HepG2 (cell line): Measurements from ENCODE around the gene TGM1. TPM values are rescaled to one million over a fixed set of nuclear protein-coding genes. Genes with fewer than 3 reads are reported as not detected.
A peak's percentile ranks its signal among the peaks of the same experiment; 100 is the strongest.

Experiments
- CBX5 ChIP-seq: sonication (generic); formaldehyde crosslinking; IDR thresholded peaks from 2 replicates; pipeline ENCODE4 v1.4.0; 2020; ENCODE audit warnings: missing genetic modification reagents, borderline replicate concordance
- EEA1 ChIP-seq: sonication (generic); formaldehyde crosslinking; IDR thresholded peaks from 2 replicates; pipeline ENCODE4 v1.5.1; 2020; ENCODE audit warnings: mild to moderate bottlenecking, missing genetic modification reagents, borderline replicate concordance
- FOXK1 ChIP-seq: sonication (generic); formaldehyde crosslinking; IDR thresholded peaks from 2 replicates; pipeline ENCODE4 v1.4.0; 2020; ENCODE audit warnings: low read depth, missing genetic modification reagents, borderline replicate concordance
- HNRNPK ChIP-seq: fragments of 200-400 bp; formaldehyde crosslinking; IDR thresholded peaks from 2 replicates; pipeline ENCODE4 v1.6.1; 2018; ENCODE audit warnings: low read length, low read depth, moderate library complexity, mild to moderate bottlenecking; ENCODE audit not compliant: poor library complexity, severe bottlenecking
- JUN ChIP-seq: sonication (generic); formaldehyde crosslinking; IDR thresholded peaks from 2 replicates; pipeline ENCODE4 v1.4.0; 2020; ENCODE audit warnings: mild to moderate bottlenecking, missing genetic modification reagents
- MLX ChIP-seq: IDR thresholded peaks from 2 replicates; pipeline ENCODE4 v1.6.1; 2016
- NBN ChIP-seq: fragments of 450-650 bp; conservative IDR thresholded peaks from 2 replicates; pipeline ENCODE4 v1.6.1; 2017
- RFX5 ChIP-seq: IDR thresholded peaks from 2 replicates; pipeline ENCODE4 v1.6.1; 2011; ENCODE audit warnings: low read depth, low read length, improper control_type of control experiment
- SAFB2 ChIP-seq: sonication (generic); formaldehyde crosslinking; IDR thresholded peaks from 2 replicates; pipeline ENCODE4 v1.5.1; 2020; ENCODE audit warnings: missing genetic modification reagents, low read depth, mild to moderate bottlenecking, borderline replicate concordance
- SMC3 ChIP-seq: IDR thresholded peaks from 2 replicates; pipeline ENCODE4 v1.6.1; 2011; ENCODE audit warnings: low read length, improper control_type of control experiment
- SP4 ChIP-seq: sonication (generic); formaldehyde crosslinking; IDR thresholded peaks from 2 replicates; pipeline ENCODE4 v1.8.1; 2023; ENCODE audit warnings: mild to moderate bottlenecking, missing genetic modification reagents
- SP5 ChIP-seq: IDR thresholded peaks from 2 replicates; pipeline ENCODE4 v1.6.1; 2016; ENCODE audit warnings: low read depth, borderline replicate concordance
- THYN1 ChIP-seq: sonication (generic); formaldehyde crosslinking; IDR thresholded peaks from 2 replicates; pipeline ENCODE4 v1.8.1; 2023; ENCODE audit warnings: low read depth, mild to moderate bottlenecking, moderate library complexity, missing genetic modification reagents, borderline replicate concordance
- ZNF136 ChIP-seq: sonication (generic); formaldehyde crosslinking; IDR thresholded peaks from 2 replicates; pipeline ENCODE4 v1.8.1; 2022; ENCODE audit warnings: low read depth, mild to moderate bottlenecking, moderate library complexity, missing genetic modification reagents
- ZNF432 ChIP-seq: sonication (generic); formaldehyde crosslinking; IDR thresholded peaks from 2 replicates; pipeline ENCODE4 v1.5.0; 2020; ENCODE audit warnings: missing genetic modification reagents, mild to moderate bottlenecking, borderline replicate concordance
- ZNF446 ChIP-seq: sonication (generic); formaldehyde crosslinking; IDR thresholded peaks from 2 replicates; pipeline ENCODE4 v1.5.0; 2020; ENCODE audit warnings: mild to moderate bottlenecking, missing genetic modification reagents
- ZNF484 ChIP-seq: sonication (generic); formaldehyde crosslinking; IDR thresholded peaks from 2 replicates; pipeline ENCODE4 v1.5.1; 2020; ENCODE audit warnings: mild to moderate bottlenecking, low read depth, missing genetic modification reagents, borderline replicate concordance
- ZNF547 ChIP-seq: sonication (generic); formaldehyde crosslinking; IDR thresholded peaks from 2 replicates; pipeline ENCODE4 v1.5.1; 2020; ENCODE audit warnings: mild to moderate bottlenecking, missing genetic modification reagents
- ZNF652 ChIP-seq: IDR thresholded peaks from 2 replicates; pipeline ENCODE4 v1.6.1; 2016; ENCODE audit warnings: low read depth, borderline replicate concordance
- ZUFSP ChIP-seq: sonication (generic); formaldehyde crosslinking; IDR thresholded peaks from 2 replicates; pipeline ENCODE4 v1.9.0; 2021; ENCODE audit warnings: missing genetic modification reagents, mild to moderate bottlenecking, borderline replicate concordance
- polyA plus RNA-seq, 8 experiments: library from polyadenylated mRNA; depleted of rRNA in 3 of 8; stranded (reverse) in 7 of 8; unstranded in 1 of 8; fragments of >200 nt; fragmentation: Illumina TruSeq in 4 of 8; extraction: Trizol in 4 of 8; gene quantifications; 2 replicates each; pipeline versions ENCODE4 v1.2.1 to v1.2.3, GENCODE V29; 2011 to 2016; ENCODE audit warnings: low read depth in 4 of 8, missing spikeins in 1 of 8, mixed read lengths in 1 of 8; ENCODE audit not compliant: insufficient read depth in 1 of 8
- total RNA-seq, 5 experiments: library from RNA; depleted of rRNA; stranded (reverse); fragments of >200 nt; fragmentation: Illumina TruSeq; extraction: Trizol; gene quantifications; 2 replicates each; pipeline ENCODE4 v1.2.3, GENCODE V29; 2016; ENCODE audit warnings: low read depth in 1 of 5
- TF ChIP-seq, protein P1 (sequence below), 2 experiments: fragments of 450-650 bp in 1 of 2; sonication (generic) in 1 of 2; formaldehyde crosslinking; IDR thresholded peaks; 2 replicates each; pipeline versions ENCODE4 v1.5.0 to v1.8.0; 2020 to 2022; ENCODE audit warnings: mild to moderate bottlenecking in 1 of 2, missing genetic modification reagents in 1 of 2
- TF ChIP-seq, protein P2 (sequence below): sonication (generic); formaldehyde crosslinking; IDR thresholded peaks from 2 replicates; pipeline ENCODE4 v1.5.1; 2020; ENCODE audit warnings: missing genetic modification reagents, mild to moderate bottlenecking, borderline replicate concordance

TGM1 gene
- total and polyA plus RNA-seq, 2 of the 13 experiments (the other 11 are each of a cell fraction or from before 2014, with no cell fraction given): 3.2 to 10.6 TPM

DNA sequence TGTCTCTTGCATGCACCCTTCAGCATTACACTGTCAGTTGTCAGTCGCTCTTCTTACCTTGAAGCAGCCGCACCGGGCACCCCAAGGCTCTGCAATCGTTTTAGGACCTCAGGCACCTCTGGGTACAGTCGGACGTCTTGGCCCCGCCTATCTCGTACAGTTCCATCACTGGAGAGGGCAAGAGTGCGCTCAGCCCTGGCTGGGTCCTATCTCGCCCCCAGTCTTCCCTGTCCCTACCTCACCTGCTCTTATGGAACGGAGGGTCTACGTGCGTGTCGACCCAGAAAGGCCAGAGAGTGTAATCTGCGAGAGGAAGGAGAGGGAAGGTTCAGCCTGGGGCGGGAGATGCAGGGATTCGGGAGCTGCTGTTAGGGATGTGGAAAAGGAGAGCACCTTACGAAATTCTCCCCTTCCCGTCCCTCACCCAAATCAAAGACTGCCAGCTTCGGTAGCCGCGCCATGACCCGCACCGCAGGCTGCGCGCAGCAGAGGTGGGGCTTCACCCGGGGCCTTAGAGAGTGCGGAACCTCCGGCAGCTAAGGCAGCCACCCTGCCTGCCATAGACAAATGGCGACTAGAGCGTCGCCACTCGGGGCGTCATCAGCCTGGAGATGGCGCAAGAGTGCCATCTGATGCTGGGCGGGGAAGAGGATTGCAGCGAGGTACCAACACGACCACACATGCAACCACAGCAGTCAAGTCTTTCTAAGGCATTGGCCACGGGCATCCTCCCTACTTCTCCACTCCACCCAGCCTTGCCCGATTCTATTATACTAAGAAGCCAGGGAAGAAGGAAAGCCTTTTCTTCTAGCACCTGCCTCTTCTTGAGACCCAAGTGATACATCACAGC lies 47.3 kb downstream of the TGM1 start, which contains the start of gene MDP1 (continued):
- TF ChIP-seq FOXK1 (CRISPR knock-in tag) (peak; percentile 99), HNRNPK (peak; percentile 55), SP4 (peak; percentile 86), CBX5 (CRISPR knock-in tag) (peak; percentile 98; the same call in 1 of the 2 replicates), ZUFSP (CRISPR knock-in tag) (no peak), ZNF652 (CRISPR knock-in tag) (peak; percentile 79), ZNF136 (CRISPR knock-in tag) (no peak; the same call in 1 of the 2 replicates), SAFB2 (peak; percentile 98), ZNF484 (CRISPR knock-in tag) (no peak; the same call in 1 of the 2 replicates), ZNF432 (CRISPR knock-in tag) (no peak), ZNF547 (no peak), RFX5 (peak; percentile 70; the same call in 1 of the 2 replicates), SP5 (CRISPR knock-in tag) (peak; percentile 85), JUN (CRISPR knock-in tag) (peak; percentile 92; the same call in 1 of the 2 replicates), NBN (no peak), SMC3 (peak; percentile 73; the same call in 1 of the 2 replicates), MLX (peak; percentile 89), EEA1 (peak; percentile 98; the same call in 1 of the 2 replicates), THYN1 (CRISPR knock-in tag) (peak; percentile 96; the same call in 1 of the 2 replicates), ZNF446 (no peak; the same call in none of the 2 replicates)
- TF ChIP-seq, protein P1, sequence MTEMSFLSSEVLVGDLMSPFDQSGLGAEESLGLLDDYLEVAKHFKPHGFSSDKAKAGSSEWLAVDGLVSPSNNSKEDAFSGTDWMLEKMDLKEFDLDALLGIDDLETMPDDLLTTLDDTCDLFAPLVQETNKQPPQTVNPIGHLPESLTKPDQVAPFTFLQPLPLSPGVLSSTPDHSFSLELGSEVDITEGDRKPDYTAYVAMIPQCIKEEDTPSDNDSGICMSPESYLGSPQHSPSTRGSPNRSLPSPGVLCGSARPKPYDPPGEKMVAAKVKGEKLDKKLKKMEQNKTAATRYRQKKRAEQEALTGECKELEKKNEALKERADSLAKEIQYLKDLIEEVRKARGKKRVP (CRISPR knock-in tag; IDR thresholded peaks at IDR 0.05): peak in 1 of 2 experiments; percentile 89; a peak in 2 of 4 replicates
- TF ChIP-seq, protein P2, sequence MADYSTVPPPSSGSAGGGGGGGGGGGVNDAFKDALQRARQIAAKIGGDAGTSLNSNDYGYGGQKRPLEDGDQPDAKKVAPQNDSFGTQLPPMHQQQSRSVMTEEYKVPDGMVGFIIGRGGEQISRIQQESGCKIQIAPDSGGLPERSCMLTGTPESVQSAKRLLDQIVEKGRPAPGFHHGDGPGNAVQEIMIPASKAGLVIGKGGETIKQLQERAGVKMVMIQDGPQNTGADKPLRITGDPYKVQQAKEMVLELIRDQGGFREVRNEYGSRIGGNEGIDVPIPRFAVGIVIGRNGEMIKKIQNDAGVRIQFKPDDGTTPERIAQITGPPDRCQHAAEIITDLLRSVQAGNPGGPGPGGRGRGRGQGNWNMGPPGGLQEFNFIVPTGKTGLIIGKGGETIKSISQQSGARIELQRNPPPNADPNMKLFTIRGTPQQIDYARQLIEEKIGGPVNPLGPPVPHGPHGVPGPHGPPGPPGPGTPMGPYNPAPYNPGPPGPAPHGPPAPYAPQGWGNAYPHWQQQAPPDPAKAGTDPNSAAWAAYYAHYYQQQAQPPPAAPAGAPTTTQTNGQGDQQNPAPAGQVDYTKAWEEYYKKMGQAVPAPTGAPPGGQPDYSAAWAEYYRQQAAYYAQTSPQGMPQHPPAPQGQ (CRISPR knock-in tag): no peak
